Uterus (tissue), 4 donors: Measurements from ENCODE around the gene SCAMP4. TPM values are rescaled to one million over a fixed set of nuclear protein-coding genes. Genes with fewer than 3 reads are reported as not detected.
A peak's percentile ranks its signal among the peaks of the same experiment; 100 is the strongest.

Experiments used
- DNase-seq, 2 donors: peaks; one replicate each; pipeline ENCODE4 v3.0.0-alpha.2; 2019 to 2020
- H3K27ac ChIP-seq, 2 donors: fragments of 200-600 bp; sonication (generic); 1 replicate in 1 of 2; 2 replicates in 1 of 2; pipeline ENCODE4 v1.5.1; 2016 to 2018
- H3K27me3 ChIP-seq, 2 donors: fragments of 200-600 bp; sonication (generic); one replicate each; pipeline ENCODE4 v1.5.1; 2018 to 2019; ENCODE audit warnings: control low read depth in 1 of 2
- H3K36me3 ChIP-seq, 2 donors: fragments of 200-600 bp; sonication (generic); one replicate each; pipeline ENCODE4 v1.5.1; 2019; ENCODE audit warnings: control low read depth in 1 of 2
- H3K4me1 ChIP-seq, 2 donors: fragments of 200-600 bp; sonication (generic); one replicate each; pipeline ENCODE4 v1.5.1; 2018 to 2019; ENCODE audit warnings: control low read depth in 1 of 2
- H3K4me3 ChIP-seq, 2 donors: fragments of 200-600 bp; sonication (generic); 1 replicate in 1 of 2; 2 replicates in 1 of 2; pipeline ENCODE4 v1.5.1; 2018 to 2019; ENCODE audit warnings: mild to moderate bottlenecking in 1 of 2
- H3K9me3 ChIP-seq, 2 donors: fragments of 200-600 bp; sonication (generic); one replicate each; pipeline ENCODE4 v1.5.1; 2019; ENCODE audit warnings: control low read depth in 1 of 2
- CTCF ChIP-seq, 4 experiments: fragments of 200-600 bp in 2 of 4; fragments of 450-650 bp in 2 of 4; sonication (generic) in 2 of 4; IDR thresholded peaks; one replicate each; pipeline ENCODE4 v1.5.1; 2016 to 2019; ENCODE audit warnings: antibody characterized with exemption in 4 of 4, mild to moderate bottlenecking in 2 of 4, moderate library complexity in 1 of 4
- POLR2A ChIP-seq, 2 donors: fragments of 450-650 bp; IDR thresholded peaks; one replicate each; pipeline ENCODE4 v1.6.1; 2016; ENCODE audit warnings: antibody characterized with exemption in 2 of 2, mild to moderate bottlenecking in 1 of 2, moderate library complexity in 1 of 2
- intact Hi-C: fragments of 100-400 bp; cut with DNase I; formaldehyde crosslinking; loops from one replicate; pipeline ENCODE4 v1.15.1; 2023; ENCODE audit warnings: low total_unique reads
- total RNA-seq, 4 donors: library from RNA; depleted of rRNA in 3 of 4; stranded (reverse); fragments of >200 nt in 3 of 4; gene quantifications; one replicate each; pipeline versions ENCODE4 v1.1.0 to v1.2.4, GENCODE V29; 2014 to 2023
- donor health status: DM: yes; HTN: yes; CAD: no.

Gene SCAMP4
- total RNA-seq, 4 donors from 2014 or later = 9.5 to 68.9 (median 28.0) TPM

- Histone ChIP-seq H3K4me1 (peaks cover 3 to 13% of the 10 kb centered on the region in 2 donors), H3K9me3 (no peaks in the 10 kb centered on the region), H3K27me3 (no peaks in the 10 kb centered on the region), H3K4me3 (no peak overlapping the region), H3K36me3 (no peaks in the 10 kb centered on the region), H3K27ac (no peak overlapping the region)
- TF ChIP-seq POLR2A (IDR thresholded peaks at IDR 0.05) (no peak), CTCF (IDR thresholded peaks at IDR 0.05) (no peak)
- intact Hi-C loops = no loop called here
- no peak for DNase-seq
Observed at GRCh38 chr19:1938071-1938470, 32.9 kb downstream of the SCAMP4 start.

GRCh38 chr19:1941146-1942077 lies 36.2 kb downstream of the SCAMP4 start, which contains the start of gene CSNK1G2:
CSNK1G2 (plus strand) TSS chr19:1941172; CDS start chr19:1969773, 28,601 bp downstream.
- Histone ChIP-seq H3K27ac (peak within 1 kb of the TSS; percentile 95 to 99), H3K27me3 (no peaks in the 10 kb centered on the region), H3K9me3 (no peaks in the 10 kb centered on the region), H3K36me3 (no peaks in the 10 kb centered on the region), H3K4me1 (peaks cover 3 to 14% of the 10 kb centered on the region in 2 donors), H3K4me3 (peak within 1 kb of the TSS; percentile 64 to 73)
- DNase-seq = peak; percentile 43 to 51
- intact Hi-C loops = no loop called here
- peak in 1 of 2 donors; percentile 38 for TF ChIP-seq POLR2A (IDR thresholded peaks at IDR 0.05)
- peak in 2 of 4 experiments; percentile 68 to 72 for TF ChIP-seq CTCF (IDR thresholded peaks at IDR 0.05)

DNA sequence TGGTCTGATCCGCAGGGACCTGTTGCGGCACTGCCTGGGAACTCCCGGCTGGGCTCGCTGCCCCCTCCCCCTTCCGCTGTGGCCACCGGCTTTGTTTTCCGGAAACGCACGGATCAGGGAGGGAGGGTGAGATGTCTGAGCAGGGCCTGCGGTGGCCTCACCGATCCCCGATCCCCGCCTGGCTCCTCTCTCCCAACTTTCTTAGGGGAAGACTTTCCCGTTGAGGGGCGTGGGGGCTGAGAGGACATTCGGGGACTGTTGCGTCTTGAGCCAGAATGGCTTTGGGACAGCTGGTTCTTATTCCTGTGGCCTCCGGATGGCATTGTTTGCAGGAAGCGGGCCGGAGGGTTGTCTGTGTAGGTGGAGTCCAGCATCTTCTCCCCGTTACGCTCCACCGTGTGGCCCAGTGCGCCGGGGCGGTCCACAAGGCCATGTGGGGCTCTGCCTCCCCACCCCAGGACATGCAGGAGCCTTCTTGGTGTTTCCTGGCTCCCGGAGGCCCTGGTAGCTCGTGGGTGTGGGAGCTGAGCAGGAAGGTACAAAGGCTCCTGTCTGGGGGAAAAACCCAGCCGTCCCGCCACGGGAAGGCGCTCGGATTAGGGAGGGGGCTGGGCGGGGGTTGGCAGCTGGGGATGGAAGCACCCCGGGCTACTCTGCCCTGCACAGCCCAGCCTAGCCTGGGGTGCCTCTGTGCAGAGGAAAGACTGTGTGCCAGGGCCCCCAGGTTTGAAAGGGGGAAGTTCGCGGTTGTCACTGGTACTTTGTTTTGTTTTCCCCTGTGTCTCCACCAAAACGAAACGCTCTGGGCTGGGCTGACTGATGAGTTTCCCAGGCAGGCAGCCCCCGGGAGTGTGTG lies 37.1 kb downstream of the SCAMP4 start:
- Histone ChIP-seq H3K4me1 (peaks cover 3 to 14% of the 10 kb centered on the region in 2 donors), H3K36me3 (no peaks in the 10 kb centered on the region), H3K4me3 (peak overlapping the region; percentile 64 to 73), H3K27me3 (no peaks in the 10 kb centered on the region), H3K9me3 (no peaks in the 10 kb centered on the region), H3K27ac (peak overlapping the region; percentile 73 to 95)
- peak; percentile 66 to 69 for DNase-seq
- intact Hi-C loops = no loop called here
- TF ChIP-seq CTCF (IDR thresholded peaks at IDR 0.05) = no peak
- no peak for TF ChIP-seq POLR2A (IDR thresholded peaks at IDR 0.05)

- TF ChIP-seq CTCF (IDR thresholded peaks at IDR 0.05) (no peak), POLR2A (IDR thresholded peaks at IDR 0.05) (no peak)
- Histone ChIP-seq H3K9me3 (no peaks in the 10 kb centered on the region), H3K36me3 (no peaks in the 10 kb centered on the region), H3K4me3 (peak overlapping the region in 1 of 2 donors; percentile 73), H3K4me1 (peaks cover 3 to 14% of the 10 kb centered on the region in 2 donors), H3K27me3 (no peaks in the 10 kb centered on the region), H3K27ac (peak overlapping the region; percentile 73 to 95)
- DNase-seq = no peak
- intact Hi-C loops = no loop called here
Observed at GRCh38 chr19:1942934-1943555, 37.8 kb downstream of the SCAMP4 start.
